CD4-positive, alpha-beta T cell treated with Interleukin-17A for 4 hours (primary cell): ENCODE results near the gene IMPG1.

Source experiments
- DNase-seq: peaks from one replicate; pipeline ENCODE4 v3.0.0-alpha.2; 2020; ENCODE audit warnings: mixed read lengths

IMPG1 gene

GRCh38 chr6:75892384-75892783 is 180.1 kb downstream of the IMPG1 start:
- DNase-seq, result no peak

GRCh38 chr6:75884822-75885221 is 187.6 kb downstream of the IMPG1 start:
- DNase-seq, result no peak

- no peak for DNase-seq
Measured at GRCh38 chr6:75882734-75883133, 189.7 kb downstream of the IMPG1 start.

GRCh38 chr6:75880305-75880704 is 192.2 kb downstream of the IMPG1 start:
- no peak for DNase-seq

- DNase-seq, result no peak
Measured at GRCh38 chr6:75876152-75876551, 196.3 kb downstream of the IMPG1 start.

GRCh38 chr6:75874224-75874623 is 198.2 kb downstream of the IMPG1 start:
- no peak for DNase-seq
